GM11168 (cell line): ENCODE results near the gene SOX11.
"Not testable (repeated sequence)": the region's sequence is repeated elsewhere in the genome, so short reads cannot be mapped to it uniquely, and the experiment has no call there.

Experiments
- in situ Hi-C: fragments of 300-500 bp; cut with MboI; formaldehyde crosslinking; loops from one replicate; pipeline ENCODE4 v1.12.0; 2022; ENCODE audit warnings: low sequenced_read_pairs; ENCODE audit not compliant: unreplicated experiment

SOX11 gene

DNA sequence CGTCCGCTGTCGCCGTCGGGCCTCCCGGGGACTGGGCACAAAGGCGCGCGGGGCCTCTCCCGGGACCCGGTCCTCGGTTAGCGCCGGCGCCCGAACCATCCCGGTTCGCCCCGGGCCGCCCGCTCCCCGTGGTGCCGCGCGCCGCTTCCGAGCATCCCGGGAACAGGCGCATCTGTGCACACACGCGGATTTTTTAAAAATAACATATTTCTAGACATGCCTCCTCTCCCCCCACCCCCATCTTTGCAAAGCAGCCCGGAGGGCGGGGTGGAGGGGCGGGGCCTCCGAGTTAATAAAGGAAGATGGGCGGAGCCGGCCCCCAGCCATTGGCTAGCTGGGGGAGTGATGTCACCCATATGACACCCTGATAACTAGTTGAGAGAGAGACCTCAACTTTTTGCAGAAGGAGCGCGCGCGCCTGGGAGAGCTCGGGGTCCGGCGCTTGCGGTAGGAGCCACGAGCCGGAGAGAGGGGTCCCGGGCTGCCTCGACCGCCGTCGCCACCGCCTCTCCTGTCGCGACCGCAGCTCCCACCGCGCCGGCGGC, at the start of gene SOX11:
SOX11 (plus strand) TSS at position 400 of the 545 bp plus-strand sequence. CDS start 338 bp downstream, outside the sequence.
- in situ Hi-C loops = no loop called here

DNA sequence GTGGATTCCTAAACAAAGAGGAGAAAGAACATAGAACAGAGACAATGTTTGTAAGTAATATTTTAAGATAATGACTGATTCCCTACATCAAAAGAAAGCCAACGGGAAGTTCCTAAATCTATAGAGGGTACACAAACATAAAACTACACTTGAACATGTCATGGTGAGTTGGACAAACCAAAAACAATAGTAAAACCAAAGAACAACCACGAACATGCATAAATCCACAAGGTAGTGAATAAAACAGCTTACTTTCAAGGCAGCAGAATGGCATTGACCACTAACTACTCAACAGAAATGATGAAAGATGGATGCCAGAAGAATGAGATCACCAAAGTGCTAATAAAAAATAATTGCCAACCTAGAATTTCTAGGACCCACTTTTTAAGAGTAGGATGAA, 39.5 kb upstream of the SOX11 start:
- in situ Hi-C loops = not testable (repeated sequence)

DNA sequence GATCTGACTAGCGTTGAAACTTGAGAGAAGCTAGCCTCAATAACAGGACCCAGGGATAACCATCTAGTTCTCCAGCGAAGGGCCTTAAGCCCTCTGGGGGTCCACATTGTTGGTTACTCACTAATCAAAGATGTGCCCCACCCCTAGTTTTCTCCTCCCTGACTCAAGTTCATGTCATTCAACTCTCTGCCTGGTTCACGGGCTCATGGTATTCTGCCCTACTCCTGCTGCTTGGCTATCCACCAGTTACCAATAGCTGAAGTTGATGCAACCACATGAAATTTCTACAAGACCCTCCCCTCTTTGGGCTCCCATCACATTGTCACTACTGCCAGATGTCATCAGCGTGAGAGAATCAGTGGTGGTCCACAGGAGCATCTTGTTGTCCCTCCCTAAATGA, 38.4 kb upstream of the SOX11 start:
- in situ Hi-C loops = not testable (repeated sequence)

DNA sequence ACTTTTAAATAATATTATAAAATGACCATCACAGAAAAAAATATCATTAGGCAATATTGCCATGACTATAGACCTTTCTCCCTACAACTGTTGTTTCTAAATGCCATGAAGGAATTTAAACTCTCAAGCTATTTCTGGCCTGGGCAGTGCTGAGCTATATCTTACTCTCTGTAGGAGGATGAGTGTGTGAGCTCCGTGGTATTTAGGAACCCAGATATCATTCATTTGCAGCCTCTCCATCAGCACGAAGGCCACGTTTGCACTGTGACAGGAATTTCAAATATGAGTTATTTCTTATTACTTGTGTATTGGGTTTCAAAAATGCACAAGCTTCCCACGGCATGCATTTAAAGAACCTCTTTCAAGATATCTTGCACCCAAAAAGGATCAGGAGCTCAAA, 35.0 kb upstream of the SOX11 start:
- in situ Hi-C loops = no loop called here

DNA sequence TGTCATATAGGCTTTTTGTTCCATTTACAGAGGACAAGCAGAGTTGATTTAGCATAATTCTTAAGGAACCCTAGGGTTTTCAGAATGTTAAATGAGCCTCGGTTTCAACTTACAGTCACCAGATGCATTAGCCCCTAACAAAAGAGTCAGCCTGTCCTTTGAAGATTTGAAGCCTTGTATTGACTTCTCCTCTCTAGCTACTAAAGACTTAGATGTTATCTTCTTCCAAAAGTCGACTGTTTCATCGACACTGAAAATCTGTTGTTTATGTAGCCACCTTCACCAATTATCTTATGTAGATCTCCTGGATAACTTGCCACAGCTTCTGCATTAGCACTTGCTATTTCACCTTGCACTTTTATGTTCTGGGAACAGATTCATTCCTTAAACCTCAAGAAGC, 31.6 kb upstream of the SOX11 start:
- in situ Hi-C loops = no loop called here

DNA sequence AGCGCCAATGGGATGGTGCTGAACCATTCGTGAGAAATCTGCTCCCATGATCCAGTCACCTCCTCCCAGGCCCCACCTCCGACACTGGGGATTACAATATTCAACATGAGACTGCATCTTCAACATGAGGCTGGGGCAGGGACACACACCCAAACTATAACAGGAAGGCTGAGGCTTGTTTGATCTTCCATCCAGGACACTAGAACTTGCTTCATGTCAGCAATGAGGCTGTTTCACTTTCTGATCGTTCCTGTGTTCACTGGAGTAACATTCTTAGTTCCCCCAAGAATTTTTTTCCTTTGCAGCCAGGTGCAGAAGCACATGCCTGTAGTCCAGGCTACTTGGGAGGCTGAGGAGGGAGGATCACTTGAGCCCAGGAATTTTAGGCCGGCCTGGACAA, 30.8 kb upstream of the SOX11 start:
- in situ Hi-C loops = no loop called here

DNA sequence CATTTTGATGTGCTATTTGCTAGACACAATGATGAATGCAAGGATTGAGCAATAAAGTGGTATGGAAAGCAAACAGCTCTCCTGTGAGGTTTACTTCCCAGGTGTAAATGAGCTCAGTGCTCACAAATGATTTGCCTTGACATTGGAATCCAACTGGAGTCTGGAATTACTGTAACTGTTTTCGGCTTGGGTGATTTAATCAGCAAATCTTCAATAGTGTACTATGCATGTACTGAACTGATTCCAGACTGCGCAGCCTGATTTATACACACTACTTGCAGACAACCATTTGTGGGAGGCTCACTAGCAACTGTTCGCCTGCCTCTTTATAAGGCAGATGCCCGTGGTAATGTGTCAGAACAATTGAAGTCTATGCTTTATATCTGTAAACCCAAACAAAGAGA, 27.9 kb upstream of the SOX11 start:
- in situ Hi-C loops = no loop called here

DNA sequence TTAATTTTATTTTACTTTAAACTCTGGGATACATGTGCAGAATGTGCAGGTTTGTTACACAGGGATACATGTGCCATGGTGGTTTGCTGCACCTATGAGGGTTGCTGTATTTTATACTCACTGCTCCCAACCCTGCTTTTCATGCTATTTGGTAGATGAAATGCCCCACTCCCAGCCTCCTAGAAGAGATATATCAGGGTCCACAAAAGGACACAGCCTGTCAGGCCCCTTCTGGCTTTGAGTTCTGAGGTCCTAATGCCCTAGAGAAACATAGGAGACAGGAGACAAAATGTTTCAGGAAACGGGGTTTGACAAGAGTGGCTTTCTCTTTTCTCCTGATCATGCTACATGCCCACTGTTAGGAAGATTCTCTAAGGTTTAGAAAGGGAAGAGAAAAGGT, 27.1 kb upstream of the SOX11 start:
- in situ Hi-C loops = no loop called here

DNA sequence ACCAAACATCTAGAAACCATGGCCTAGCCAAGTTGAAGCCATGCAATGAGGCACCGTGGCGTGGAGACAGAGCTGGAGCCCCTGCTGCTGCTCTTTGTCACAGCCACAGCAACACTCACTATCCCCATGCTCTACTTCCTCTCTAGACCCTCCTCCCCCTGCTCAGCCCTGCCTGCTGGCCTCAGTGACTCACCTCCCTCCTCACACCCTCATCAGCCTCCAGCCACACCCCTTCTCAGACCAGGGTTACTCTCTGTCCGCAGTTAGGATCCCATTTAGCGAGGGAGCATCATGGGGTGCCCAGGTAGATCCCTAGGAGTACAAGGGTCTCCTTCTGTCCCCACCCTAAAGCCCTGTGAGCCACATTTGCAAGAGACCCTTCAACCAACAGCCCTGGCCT, 25.4 kb upstream of the SOX11 start:
- in situ Hi-C loops = no loop called here

DNA sequence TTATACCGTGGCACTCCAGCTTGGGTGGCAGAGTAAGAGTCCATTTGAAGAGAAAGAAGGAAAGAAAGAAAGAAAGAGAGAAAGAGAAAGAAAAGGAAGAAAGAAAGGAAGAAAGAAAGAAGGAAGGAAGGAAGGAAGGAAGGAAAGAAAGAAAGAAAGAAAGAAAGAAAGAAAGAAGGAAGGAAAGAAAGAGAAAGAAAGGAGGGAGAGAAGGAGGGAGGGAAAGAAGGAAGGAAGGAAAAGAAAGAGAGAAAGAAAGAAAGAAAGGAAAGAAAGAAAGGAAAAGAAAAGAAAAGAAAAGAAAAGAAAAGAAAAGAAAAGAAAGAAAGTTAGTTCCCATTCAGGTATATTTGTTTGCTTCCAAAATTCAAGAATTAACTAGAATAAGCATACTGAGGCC, 24.5 kb upstream of the SOX11 start:
- in situ Hi-C loops = not testable (repeated sequence)

DNA sequence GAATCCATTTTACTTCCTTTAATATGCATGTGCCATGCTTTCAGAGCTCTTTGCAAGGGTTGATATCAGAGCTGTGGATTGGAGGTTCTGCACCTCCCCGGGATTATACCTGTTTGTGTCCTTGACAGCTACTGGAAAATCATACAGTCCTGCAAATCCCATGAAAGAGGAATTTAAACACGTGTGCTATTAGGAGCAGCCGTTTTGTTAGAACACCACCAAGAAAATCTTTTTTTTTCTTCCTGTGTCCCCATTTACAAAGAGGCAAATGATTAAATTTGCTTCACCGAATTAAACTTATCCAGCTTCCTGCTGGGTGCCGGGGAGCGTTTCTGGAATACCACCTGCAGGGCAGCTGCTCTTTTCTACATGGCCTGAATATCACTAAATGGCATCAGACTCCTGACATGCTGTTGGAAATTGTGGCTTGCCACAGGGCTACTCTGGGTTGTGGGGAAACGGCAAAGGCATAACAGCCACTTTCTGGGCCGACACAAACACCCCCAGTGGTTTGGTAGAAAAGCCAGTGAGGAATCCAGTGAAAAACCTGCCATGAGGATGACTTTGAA, 23.4 kb upstream of the SOX11 start:
- in situ Hi-C loops = no loop called here

DNA sequence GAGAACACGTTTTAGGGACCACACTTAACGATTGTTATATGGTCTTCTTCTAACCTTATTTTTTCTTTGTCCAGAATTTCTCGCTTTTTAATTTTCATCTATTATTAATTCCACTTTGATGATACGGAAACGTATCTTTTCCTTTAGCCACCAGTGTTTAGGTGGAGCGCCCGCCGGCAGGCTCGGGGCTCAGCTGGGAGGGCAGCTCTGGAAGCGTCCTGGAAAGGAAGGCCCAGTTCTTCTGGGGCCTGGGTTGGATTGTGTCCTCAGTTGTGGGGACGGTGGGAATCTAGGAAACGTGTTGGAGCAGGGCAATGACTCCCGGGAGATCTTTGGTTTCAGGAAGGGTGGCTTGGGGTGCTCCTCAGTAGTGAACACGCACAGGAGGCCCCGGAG, 19.4 kb upstream of the SOX11 start:
- in situ Hi-C loops = no loop called here

DNA sequence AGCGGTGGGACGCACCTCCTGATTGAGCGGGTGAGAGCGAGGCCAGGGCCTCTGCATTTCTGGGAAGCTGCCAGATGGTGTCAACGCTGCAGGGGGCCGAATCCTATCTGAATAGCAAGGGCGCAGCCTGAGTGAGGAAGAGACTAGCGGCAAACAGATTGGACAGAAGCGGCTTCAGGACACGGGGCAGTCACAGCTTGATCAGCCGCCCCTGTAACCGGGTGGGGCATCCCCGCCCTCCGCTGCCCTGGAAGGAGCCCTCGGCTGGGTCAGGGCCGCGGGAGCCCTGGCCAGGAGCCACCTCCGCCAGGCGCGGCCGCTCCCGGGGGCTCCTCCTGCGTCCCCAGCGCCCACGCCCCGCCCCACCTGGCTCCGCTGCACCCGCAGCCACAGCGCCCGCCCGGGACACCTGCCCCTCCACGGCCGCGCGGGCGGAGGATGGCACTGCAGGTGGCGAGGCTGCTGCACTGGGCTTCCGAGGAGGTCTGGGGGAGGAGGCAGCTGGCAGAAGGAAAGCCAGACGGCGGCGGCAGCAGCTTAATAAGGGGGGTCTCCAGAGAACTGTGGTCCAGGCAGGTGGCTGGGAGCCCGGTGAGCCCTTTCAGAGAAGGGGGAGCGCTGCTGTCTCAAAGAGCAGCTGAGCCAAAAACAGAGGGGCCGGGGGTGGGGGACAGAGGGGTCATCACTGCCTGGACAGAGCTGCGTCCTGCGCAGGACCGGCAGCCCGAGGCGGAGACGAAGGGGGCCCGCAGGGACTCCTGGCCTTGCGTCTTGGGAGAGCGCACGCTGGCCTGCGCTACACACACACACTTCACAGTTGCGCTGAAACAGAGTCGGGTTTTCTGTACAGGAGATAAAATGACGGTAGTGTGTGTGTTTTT, 18.8 kb upstream of the SOX11 start:
- in situ Hi-C loops = no loop called here

DNA sequence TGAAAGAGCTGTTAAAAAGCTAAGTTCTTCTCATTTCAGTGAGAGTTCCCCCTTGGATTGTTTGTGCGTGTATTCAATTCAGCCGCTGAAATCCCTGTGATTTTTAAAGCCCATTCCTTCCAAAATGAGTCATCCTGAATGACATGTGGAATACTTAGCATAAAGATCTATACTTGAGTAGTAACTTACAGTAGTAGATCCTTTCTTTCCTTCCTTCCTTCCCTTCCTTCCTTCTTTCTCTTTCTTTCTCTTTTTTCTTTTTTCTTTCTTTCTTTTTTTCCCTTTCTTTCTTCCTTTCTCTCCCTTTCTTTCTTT, 18.2 kb upstream of the SOX11 start:
- in situ Hi-C loops = no loop called here

DNA sequence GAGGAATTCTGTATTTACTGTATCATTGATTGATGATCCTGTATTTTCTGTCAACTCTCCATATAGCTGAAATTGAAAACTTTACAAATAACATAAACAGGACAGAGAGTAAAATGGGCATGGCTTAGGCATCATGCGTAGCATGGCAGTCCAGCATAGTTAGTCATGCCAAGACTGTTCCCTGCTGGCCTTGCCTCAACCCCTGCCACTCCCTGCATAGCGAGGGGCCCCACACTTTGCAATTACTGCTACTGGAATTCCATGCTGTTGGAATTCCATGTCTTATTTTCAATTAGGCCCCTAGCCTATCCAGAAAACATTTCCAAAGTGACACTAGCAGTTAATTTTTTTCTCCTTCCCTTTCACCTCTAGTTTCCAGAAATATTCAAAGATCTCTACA, 15.1 kb upstream of the SOX11 start:
- in situ Hi-C loops = no loop called here

DNA sequence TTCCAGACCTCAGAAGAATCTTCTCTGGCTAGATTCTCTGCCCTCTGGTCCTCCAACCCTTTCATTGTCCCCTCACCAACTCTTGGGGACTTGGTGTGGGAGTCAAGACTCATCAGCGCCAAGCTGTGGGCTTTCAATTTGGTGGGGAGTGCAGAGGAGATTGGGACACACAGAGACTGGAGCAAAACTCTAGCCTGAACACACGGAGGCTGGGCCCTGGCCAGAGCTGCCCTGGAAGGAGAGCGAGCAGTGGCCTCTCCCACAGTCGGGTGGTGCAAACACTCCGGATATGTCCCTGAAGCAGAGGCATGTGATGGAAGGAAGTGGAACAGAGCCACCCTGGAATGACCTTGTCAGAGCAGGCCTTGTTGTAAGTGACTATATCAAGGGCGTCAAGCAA, 8.7 kb upstream of the SOX11 start:
- in situ Hi-C loops = no loop called here

DNA sequence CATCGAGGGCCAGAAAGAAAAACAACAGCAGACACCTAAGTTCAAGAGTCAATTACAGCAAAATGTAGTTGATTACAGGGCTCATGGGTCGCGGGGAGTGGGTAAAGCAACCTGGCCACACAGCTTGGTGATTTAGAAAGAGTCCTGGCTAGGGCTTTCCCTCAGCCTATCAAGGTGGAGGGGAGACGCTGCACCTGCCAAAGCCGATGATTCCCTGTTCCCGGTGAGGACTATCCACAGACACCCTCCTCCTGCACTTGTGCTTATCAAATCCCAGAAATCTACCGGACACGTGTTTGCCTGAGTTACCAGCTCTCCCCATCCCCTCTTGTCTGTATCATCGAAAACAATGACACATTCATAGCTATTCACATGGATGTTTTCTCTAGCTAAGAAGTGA, 7.0 kb upstream of the SOX11 start:
- in situ Hi-C loops = no loop called here

DNA sequence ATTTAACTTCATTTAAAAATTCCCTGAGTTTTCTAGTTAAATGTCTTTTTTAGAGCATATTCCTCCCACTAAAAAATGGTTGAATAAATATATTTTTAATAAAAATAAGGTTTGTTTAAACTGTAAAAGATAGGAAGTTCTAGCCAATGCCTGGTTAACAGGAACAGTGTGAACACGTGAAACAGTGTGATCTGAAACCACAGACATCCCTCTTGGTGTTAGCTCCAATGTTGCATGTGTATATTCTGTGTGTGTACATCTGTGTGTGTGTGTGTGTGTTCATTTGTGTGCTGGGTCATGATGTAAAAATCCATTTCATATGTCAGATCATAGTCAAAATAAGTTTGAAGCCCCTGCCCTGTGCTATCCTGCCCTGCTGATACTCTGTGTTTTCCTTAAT, 6.1 kb upstream of the SOX11 start:
- in situ Hi-C loops = no loop called here

DNA sequence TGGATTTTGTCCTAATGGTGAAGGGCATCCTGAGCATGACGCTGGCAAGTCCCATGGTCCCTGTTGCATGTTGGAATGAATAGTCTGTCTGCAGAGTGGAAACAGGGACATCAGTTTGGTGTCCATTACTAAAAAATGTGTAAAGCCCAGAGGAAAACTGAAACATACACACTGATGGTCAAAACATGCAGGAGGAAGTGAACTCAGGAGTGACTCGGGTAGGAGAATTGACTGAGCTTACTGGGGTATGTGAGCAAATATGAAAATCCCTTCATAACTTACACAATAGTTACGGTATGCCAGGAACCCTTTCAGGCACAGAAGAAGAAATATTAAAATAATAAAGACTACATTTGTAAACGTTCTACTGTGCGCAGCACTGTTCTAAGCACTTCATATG, 5.6 kb upstream of the SOX11 start:
- in situ Hi-C loops = no loop called here

DNA sequence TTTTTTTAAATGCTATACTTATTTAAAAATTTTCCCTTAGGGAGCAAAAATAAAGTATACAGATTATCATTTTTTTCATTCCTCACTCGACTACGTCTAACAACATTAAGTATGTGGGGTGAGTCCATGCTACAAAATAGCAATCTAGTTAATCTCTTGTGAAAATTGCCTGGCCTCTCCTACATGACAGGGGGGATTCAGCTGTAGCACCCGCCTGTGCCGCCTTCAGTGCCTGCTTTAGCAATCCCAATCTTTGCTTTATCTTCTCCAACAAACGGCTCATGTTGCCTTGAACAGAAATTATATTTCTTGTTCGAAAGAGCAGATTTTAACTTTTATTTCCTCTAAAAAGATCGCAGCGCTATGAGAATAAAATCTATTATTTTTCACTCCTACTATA, 2.4 kb upstream of the SOX11 start:
- in situ Hi-C loops = no loop called here

DNA sequence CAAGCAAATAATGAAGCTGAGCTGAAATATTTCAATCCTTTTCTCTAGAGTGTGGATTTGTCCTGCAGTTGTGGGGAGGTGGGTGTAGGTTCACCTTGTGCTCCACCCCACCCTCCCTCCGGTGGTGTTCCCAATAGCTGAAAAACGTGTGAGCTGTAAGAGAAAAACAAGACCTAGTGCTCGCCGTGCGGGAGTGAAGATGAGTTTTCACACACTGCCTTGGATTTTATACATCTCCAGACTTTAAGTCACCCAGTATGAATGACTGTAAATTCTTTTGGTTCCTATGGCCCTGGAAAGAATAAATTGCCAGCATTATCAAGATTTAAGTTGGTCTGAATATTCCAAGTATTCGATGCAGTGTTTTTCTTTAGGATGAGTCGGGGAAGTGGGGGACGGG, 1.9 kb upstream of the SOX11 start:
- in situ Hi-C loops = no loop called here

DNA sequence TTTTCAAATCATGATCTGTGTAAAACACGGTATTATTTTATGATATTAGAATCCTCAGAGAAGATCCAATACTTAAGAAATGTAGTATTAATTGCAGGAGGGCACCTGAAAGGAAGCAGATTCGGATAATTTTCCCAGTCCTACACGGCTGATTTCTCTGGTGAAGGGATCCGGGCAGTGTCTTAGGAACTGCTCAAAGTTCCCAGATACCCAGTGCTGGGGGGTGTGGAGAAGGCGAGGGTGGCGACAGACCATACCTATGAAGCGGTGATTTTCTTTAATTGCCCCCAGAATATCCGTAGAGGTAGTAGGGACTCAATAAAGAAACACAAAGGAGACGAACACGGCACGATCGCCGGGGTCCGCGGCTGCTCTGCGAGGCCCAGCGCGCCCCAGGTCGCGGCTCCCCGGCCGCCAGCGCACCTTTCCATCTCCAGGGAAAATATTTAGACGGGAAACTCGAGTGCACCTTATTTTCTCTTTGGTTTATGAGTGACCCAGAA, 1.4 kb upstream of the SOX11 start:
- in situ Hi-C loops = no loop called here
